Pancreas (tissue), 10 donors: ENCODE results near the gene MPC1. TPM values are rescaled to one million over a fixed set of nuclear protein-coding genes. Genes with fewer than 3 reads are reported as not detected.
"Not testable (repeated sequence)": the region's sequence is repeated elsewhere in the genome, so short reads cannot be mapped to it uniquely, and the experiment has no call there.

Experiments used
- ATAC-seq, 4 donors: fragments of 200-7000 bp; cut with Tn5 transposase; one replicate each; pipeline versions ENCODE4 v1.8.0 to v1.9.1; 2020; ENCODE audit warnings: mild to moderate bottlenecking in 4 of 4, moderate library complexity in 4 of 4
- DNase-seq, 6 donors: peaks; one replicate each; pipeline ENCODE4 v3.0.0-alpha.2; 2020
- FAIRE-seq: peaks from 2 replicates; lab custom pipeline; 2012; peaks lifted over from hg19 to GRCh38; lab: Jason Lieb, UNC
- H3K27ac ChIP-seq, 4 donors: fragments of 200-600 bp; sonication (generic); 1 replicate in 3 of 4; 2 replicates in 1 of 4; pipeline versions ENCODE4 v1.5.0 to v1.8.0; 2020
- H3K27me3 ChIP-seq, 4 donors: fragments of 200-600 bp; one replicate each; pipeline ENCODE4 v1.8.0; 2021
- H3K36me3 ChIP-seq, 3 donors: fragments of 200-600 bp; sonication (generic) in 1 of 3; one replicate each; pipeline versions ENCODE4 v1.5.0 to v1.8.0; 2020 to 2021
- H3K4me1 ChIP-seq, 3 donors: fragments of 200-600 bp; one replicate each; pipeline ENCODE4 v1.8.0; 2021
- H3K4me3 ChIP-seq, 4 donors: fragments of 200-600 bp; sonication (generic) in 2 of 4; one replicate each; pipeline versions ENCODE4 v1.5.0 to v1.8.0; 2020 to 2021
- H3K9me3 ChIP-seq, 4 donors: fragments of 200-600 bp; one replicate each; pipeline ENCODE4 v1.8.0; 2021
- CTCF ChIP-seq, 4 donors: fragments of 200-600 bp; sonication (generic) in 3 of 4; IDR thresholded peaks; one replicate each; pipeline versions ENCODE4 v1.5.0 to v1.8.0; 2021; ENCODE audit warnings: antibody characterized with exemption in 4 of 4
- WGBS, 2 donors: extraction: QIAGEN DNeasy Blood & Tissue Kit; methylation state at CpG; one replicate each; pipeline ENCODE4 v1.1.7; 2013; 5-methylcytosine and 5-hydroxymethylcytosine counted together
- intact Hi-C, 3 donors: fragments of 100-400 bp; cut with DNase I; formaldehyde crosslinking; loops; one replicate each; pipeline versions ENCODE4 v1.11.1 to v1.14.2; 2022
- polyA plus RNA-seq, 2 donors: library from polyadenylated mRNA; stranded (reverse); fragments of 200-250 nt; gene quantifications; one replicate each; pipeline ENCODE4 v1.2.3, GENCODE V29; 2013
- total RNA-seq, 6 donors: library from RNA; stranded (reverse); fragmentation: NEBNext Ultra II Directional in 4 of 6; extraction: Animal tissue kit (Norgen Biotek cat#: 25700) in 4 of 6; gene quantifications; one replicate each; pipeline versions ENCODE4 v1.2.1 to v1.2.4, GENCODE V29; 2021 to 2023
- donor health status: healthy with polysubstance abuse.
- donor health status: DM: no; HTN: no; CAD: no; lungs with moderate emphysema.
- donor health status: DM: no; HTN: no; CAD: no.
- donor health status: control.
- donor health status: control.
- donor health status: Bipolar disorder and iron deficiency.
- donor health status: DM: yes; HTN: yes; CAD: no.
- donor health status: DM: no; HTN: no; CAD: no.
- donor health status: DM: no; HTN: no; CAD: no.
- donor health status: DM: yes; HTN: yes; CAD: no.

Gene MPC1
- total and polyA plus RNA-seq, 8 donors, result 17.0 to 56.3 (median 26.8) TPM

- intact Hi-C loops, FAIRE-seq, H3K27me3 ChIP-seq, H3K9me3 ChIP-seq, ATAC-seq, H3K36me3 ChIP-seq: not testable (repeated sequence)
- peak in 4 of 6 donors; percentile 25 to 47 (median 36) for DNase-seq
- WGBS, 2 donors, result 7 to 13% methylated on average over 22 of the region's 22 CpGs
- H3K4me3 ChIP-seq, result peak overlapping the region; percentile 73 to 97 (median 88)
- H3K4me1 ChIP-seq, result peaks cover 5 to 21% (median 7%) of the 10 kb centered on the region in 3 donors
- H3K27ac ChIP-seq, result peak overlapping the region; percentile 90 to 98 (median 98)
- TF ChIP-seq CTCF (IDR thresholded peaks at IDR 0.05), result peak in 1 of 4 donors; percentile 26
These were observed 1.1 kb upstream of the MPC1 start for GRCh38 chr6:166383802-166384363.

- 0% methylated on average over 42 to 46 of the region's 46 CpGs for WGBS, 2 donors
- no peaks in the 10 kb centered on the region for H3K9me3 ChIP-seq
- peak in 3 of 4 donors; percentile 1 to 10 (median 3) for ATAC-seq
- TF ChIP-seq CTCF (IDR thresholded peaks at IDR 0.05), result no peak
- H3K4me1 ChIP-seq, result peaks cover 5 to 32% (median 11%) of the 10 kb centered on the region in 3 donors
- peak overlapping the region; percentile 73 to 97 (median 88) for H3K4me3 ChIP-seq
- no peaks in the 10 kb centered on the region for H3K36me3 ChIP-seq
- no peaks in the 10 kb centered on the region for H3K27me3 ChIP-seq
- no peak for DNase-seq
- peak overlapping the region; percentile 90 to 98 (median 98) for H3K27ac ChIP-seq
- FAIRE-seq, result no peak
- intact Hi-C loops, result no loop called here
These were observed 224 bp downstream of the MPC1 start for GRCh38 chr6:166382500-166382932.

- peak; percentile 78 to 87 (median 81) for ATAC-seq
- WGBS, 2 donors, result 0% methylated on average over 44 to 49 of the region's 49 CpGs
- H3K4me1 ChIP-seq, result peaks cover 5 to 32% (median 11%) of the 10 kb centered on the region in 3 donors
- H3K4me3 ChIP-seq, result peak overlapping the region; percentile 73 to 97 (median 88)
- FAIRE-seq, result no peak
- no peaks in the 10 kb centered on the region for H3K9me3 ChIP-seq
- DNase-seq, result peak; percentile 87 to 96 (median 94)
- intact Hi-C loops, result no loop called here
- H3K27ac ChIP-seq, result peak overlapping the region; percentile 90 to 98 (median 98)
- no peaks in the 10 kb centered on the region for H3K36me3 ChIP-seq
- no peaks in the 10 kb centered on the region for H3K27me3 ChIP-seq
- TF ChIP-seq CTCF (IDR thresholded peaks at IDR 0.05), result peak; percentile 81 to 85 (median 84)
These were observed 824 bp downstream of the MPC1 start for GRCh38 chr6:166381733-166382499.

- Histone ChIP-seq H3K27ac (peak overlapping the region; percentile 90 to 98 (median 98)), H3K27me3 (no peaks in the 10 kb centered on the region), H3K4me3 (peak overlapping the region; percentile 73 to 97 (median 88)), H3K36me3 (no peaks in the 10 kb centered on the region), H3K9me3 (no peaks in the 10 kb centered on the region), H3K4me1 (peaks cover 5 to 32% (median 11%) of the 10 kb centered on the region in 3 donors)
- ATAC-seq, result no peak
- WGBS, 2 donors, result 8 to 9% methylated on average over 6 of the region's 6 CpGs
- intact Hi-C loops, result no loop called here
- no peak for FAIRE-seq
- no peak for TF ChIP-seq CTCF (IDR thresholded peaks at IDR 0.05)
- no peak for DNase-seq
These were observed 1.4 kb downstream of the MPC1 start for GRCh38 chr6:166381381-166381732.
